C4-2B (cell line): ENCODE data around the gene RTN4R.

Experiments used
- ZFX ChIP-seq: fragments of 450-650 bp; IDR thresholded peaks from 2 replicates; pipeline ENCODE4 v1.6.1; 2017
- TF ChIP-seq, protein P1 (sequence below): fragments of 450-650 bp; conservative IDR thresholded peaks from 2 replicates; pipeline ENCODE4 v1.5.1; 2017; ENCODE audit warnings: mild to moderate bottlenecking

GRCh38 chr22:20284471-20285086 lies 16.5 kb upstream of the RTN4R start:
- TF ChIP-seq, protein P1, sequence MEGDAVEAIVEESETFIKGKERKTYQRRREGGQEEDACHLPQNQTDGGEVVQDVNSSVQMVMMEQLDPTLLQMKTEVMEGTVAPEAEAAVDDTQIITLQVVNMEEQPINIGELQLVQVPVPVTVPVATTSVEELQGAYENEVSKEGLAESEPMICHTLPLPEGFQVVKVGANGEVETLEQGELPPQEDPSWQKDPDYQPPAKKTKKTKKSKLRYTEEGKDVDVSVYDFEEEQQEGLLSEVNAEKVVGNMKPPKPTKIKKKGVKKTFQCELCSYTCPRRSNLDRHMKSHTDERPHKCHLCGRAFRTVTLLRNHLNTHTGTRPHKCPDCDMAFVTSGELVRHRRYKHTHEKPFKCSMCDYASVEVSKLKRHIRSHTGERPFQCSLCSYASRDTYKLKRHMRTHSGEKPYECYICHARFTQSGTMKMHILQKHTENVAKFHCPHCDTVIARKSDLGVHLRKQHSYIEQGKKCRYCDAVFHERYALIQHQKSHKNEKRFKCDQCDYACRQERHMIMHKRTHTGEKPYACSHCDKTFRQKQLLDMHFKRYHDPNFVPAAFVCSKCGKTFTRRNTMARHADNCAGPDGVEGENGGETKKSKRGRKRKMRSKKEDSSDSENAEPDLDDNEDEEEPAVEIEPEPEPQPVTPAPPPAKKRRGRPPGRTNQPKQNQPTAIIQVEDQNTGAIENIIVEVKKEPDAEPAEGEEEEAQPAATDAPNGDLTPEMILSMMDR, result no peak
- no peak for TF ChIP-seq ZFX
